ENCODE measurements around the gene TPT1.
"Not testable (repeated sequence)": the region's sequence is repeated elsewhere in the genome, so short reads cannot be mapped to it uniquely, and the experiment has no call there.

The TPT1 gene

DNA sequence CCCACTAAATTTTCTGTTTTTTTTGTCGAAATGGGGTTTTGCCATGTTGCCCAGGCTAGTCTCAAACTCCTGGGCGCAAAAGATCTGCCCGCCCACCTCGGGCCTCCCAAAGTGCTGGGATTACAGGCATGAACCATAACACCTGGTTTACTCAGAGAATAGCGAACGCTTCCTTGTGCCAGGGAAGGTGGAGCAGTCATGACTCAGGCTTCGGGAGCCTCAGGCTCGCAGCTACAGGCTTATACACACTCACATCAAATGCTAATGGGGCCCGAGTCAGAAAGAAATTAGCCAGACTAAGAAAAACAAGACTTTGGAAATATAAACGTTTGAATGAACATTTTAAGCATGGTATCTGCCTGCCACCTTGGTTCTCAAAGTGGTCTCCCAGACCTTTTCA is 11.0 kb upstream of the TPT1 start:
- Histone ChIP-seq H3K23ac (ENCODE audit: low read length in 2 of 2) (no peak overlapping the region), H4K91ac (ENCODE audit: low read length) (no peak overlapping the region), H3K18ac (ENCODE audit: low read depth in 1 of 2, low read length in 2 of 2) (no peak overlapping the region), H3K4me3 (ENCODE audit: insufficient read depth in 1 of 2, low read depth in 1 of 2, low read length in 2 of 2) (no peak overlapping the region), H3K9me3 (ENCODE audit: control insufficient read depth, low read length) (no peaks in the 10 kb centered on the region), H3K79me1 (replicated peaks; ENCODE audit: low read length, poor library complexity, severe bottlenecking) (peaks cover 15% of the 10 kb centered on the region), H3K9ac (ENCODE audit: low read length) (no peak overlapping the region), H2AK5ac (ENCODE audit: low read length, severe bottlenecking) (no peak overlapping the region), H2AFZ (ENCODE audit: low read depth, low read length) (no peak overlapping the region), H3K4me2 (ENCODE audit: low read length, poor library complexity, severe bottlenecking) (no peak overlapping the region), H3K14ac (ENCODE audit: low read length in 2 of 2) (no peak overlapping the region), H3K27ac (ENCODE audit: low read length, poor library complexity, severe bottlenecking) (no peak overlapping the region), H2BK5ac (ENCODE audit: low read depth, low read length, poor library complexity, severe bottlenecking) (no peak overlapping the region), H3K27me3 (ENCODE audit: control insufficient read depth in 1 of 2, insufficient read depth in 1 of 2, low read length in 2 of 2) (no peaks in the 10 kb centered on the region), H2BK15ac (ENCODE audit: low read depth, poor library complexity, severe bottlenecking) (no peak overlapping the region), H4K8ac (ENCODE audit: low read length) (no peak overlapping the region), H2BK120ac (ENCODE audit: low read depth, low read length) (no peak overlapping the region), H3K4ac (ENCODE audit: low read depth in 1 of 2, low read length in 2 of 2) (no peak overlapping the region), H2BK12ac (ENCODE audit: low read length in 2 of 2) (no peak overlapping the region), H3K4me1 (ENCODE audit: control insufficient read depth, insufficient read depth, low read depth, low read length) (no peaks in the 10 kb centered on the region), H3K36me3 (ENCODE audit: control insufficient read depth in 1 of 2, insufficient read depth in 2 of 2, low read depth in 1 of 2, low read length in 2 of 2) (peaks cover 20 to 80% of the 10 kb centered on the region in 2 experiments)
- no peak for DNase-seq
- WGBS = 95% methylated on average over 10 of the region's 10 CpGs

DNA sequence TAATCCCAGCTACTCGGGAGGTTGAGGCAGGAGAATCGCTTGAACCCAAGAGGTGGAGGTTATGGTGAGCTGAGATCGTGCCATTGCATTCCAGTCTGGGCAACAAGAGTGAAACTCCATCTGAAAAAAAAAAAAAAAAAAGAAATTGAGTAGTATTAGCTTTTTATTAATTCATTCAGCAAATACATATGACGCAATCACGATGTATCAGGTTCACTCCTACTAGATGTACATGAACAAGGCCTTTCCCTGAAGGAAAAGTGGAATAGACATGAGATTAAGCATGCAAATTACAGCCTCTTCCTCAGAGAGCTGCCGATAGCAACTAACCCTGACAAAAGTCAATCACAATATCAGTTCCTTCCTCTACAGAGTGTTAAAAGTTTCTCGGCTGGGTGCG is 9.2 kb upstream of the TPT1 start:
- Histone ChIP-seq H2BK15ac (ENCODE audit: low read depth, poor library complexity, severe bottlenecking) (no peak overlapping the region), H3K23ac (ENCODE audit: low read length in 2 of 2) (no peak overlapping the region), H3K18ac (ENCODE audit: low read depth in 1 of 2, low read length in 2 of 2) (no peak overlapping the region), H3K4ac (ENCODE audit: low read depth in 1 of 2, low read length in 2 of 2) (no peak overlapping the region), H3K9ac (ENCODE audit: low read length) (no peak overlapping the region), H3K36me3 (ENCODE audit: control insufficient read depth in 1 of 2, insufficient read depth in 2 of 2, low read depth in 1 of 2, low read length in 2 of 2) (peaks cover 25 to 76% of the 10 kb centered on the region in 2 experiments), H2AFZ (ENCODE audit: low read depth, low read length) (no peak overlapping the region), H4K91ac (ENCODE audit: low read length) (no peak overlapping the region), H3K27ac (ENCODE audit: low read length, poor library complexity, severe bottlenecking) (no peak overlapping the region), H2BK120ac (ENCODE audit: low read depth, low read length) (no peak overlapping the region), H3K9me3 (ENCODE audit: control insufficient read depth, low read length) (no peaks in the 10 kb centered on the region), H2AK5ac (ENCODE audit: low read length, severe bottlenecking) (no peak overlapping the region), H3K27me3 (ENCODE audit: control insufficient read depth in 1 of 2, insufficient read depth in 1 of 2, low read length in 2 of 2) (no peaks in the 10 kb centered on the region), H3K4me3 (ENCODE audit: insufficient read depth in 1 of 2, low read depth in 1 of 2, low read length in 2 of 2) (no peak overlapping the region), H4K8ac (ENCODE audit: low read length) (no peak overlapping the region), H3K79me1 (replicated peaks; ENCODE audit: low read length, poor library complexity, severe bottlenecking) (peaks cover 16% of the 10 kb centered on the region), H3K4me2 (ENCODE audit: low read length, poor library complexity, severe bottlenecking) (no peak overlapping the region), H3K4me1 (ENCODE audit: control insufficient read depth, insufficient read depth, low read depth, low read length) (no peaks in the 10 kb centered on the region), H2BK5ac (ENCODE audit: low read depth, low read length, poor library complexity, severe bottlenecking) (no peak overlapping the region), H2BK12ac (ENCODE audit: low read length in 2 of 2) (no peak overlapping the region), H3K14ac (ENCODE audit: low read length in 2 of 2) (no peak overlapping the region)
- 98% methylated on average over 7 of the region's 8 CpGs for WGBS
- DNase-seq = no peak

DNA sequence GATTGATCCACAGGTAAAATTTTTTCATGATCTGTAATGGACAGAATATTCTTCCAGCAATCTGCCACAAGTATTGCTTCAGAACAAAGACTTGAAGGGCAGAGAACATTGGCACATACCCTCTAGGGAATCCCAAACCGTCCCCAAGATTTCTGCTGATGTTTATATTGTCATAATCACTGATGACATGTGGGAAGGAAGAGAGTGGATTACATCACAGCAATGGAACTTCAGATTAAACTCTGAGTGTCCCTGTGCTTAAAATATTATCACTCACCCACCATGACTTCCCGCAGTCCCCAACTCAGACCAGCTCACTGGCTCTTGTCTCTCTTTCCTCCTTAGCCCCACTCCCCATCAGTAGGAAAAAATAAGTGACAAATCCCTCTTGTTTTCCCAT is 8.5 kb upstream of the TPT1 start:
- Histone ChIP-seq H2AFZ (ENCODE audit: low read depth, low read length) (no peak overlapping the region), H2BK120ac (ENCODE audit: low read depth, low read length) (no peak overlapping the region), H3K9ac (ENCODE audit: low read length) (no peak overlapping the region), H3K14ac (ENCODE audit: low read length in 2 of 2) (no peak overlapping the region), H3K4ac (ENCODE audit: low read depth in 1 of 2, low read length in 2 of 2) (no peak overlapping the region), H3K18ac (ENCODE audit: low read depth in 1 of 2, low read length in 2 of 2) (no peak overlapping the region), H2BK15ac (ENCODE audit: low read depth, poor library complexity, severe bottlenecking) (no peak overlapping the region), H3K4me1 (ENCODE audit: control insufficient read depth, insufficient read depth, low read depth, low read length) (no peaks in the 10 kb centered on the region), H3K27ac (ENCODE audit: low read length, poor library complexity, severe bottlenecking) (peak overlapping the region; percentile 29), H2AK5ac (ENCODE audit: low read length, severe bottlenecking) (no peak overlapping the region), H3K9me3 (ENCODE audit: control insufficient read depth, low read length) (no peaks in the 10 kb centered on the region), H2BK5ac (ENCODE audit: low read depth, low read length, poor library complexity, severe bottlenecking) (no peak overlapping the region), H3K36me3 (ENCODE audit: control insufficient read depth in 1 of 2, insufficient read depth in 2 of 2, low read depth in 1 of 2, low read length in 2 of 2) (peaks cover 25 to 73% of the 10 kb centered on the region in 2 experiments), H3K4me3 (ENCODE audit: insufficient read depth in 1 of 2, low read depth in 1 of 2, low read length in 2 of 2) (no peak overlapping the region), H3K27me3 (ENCODE audit: control insufficient read depth in 1 of 2, insufficient read depth in 1 of 2, low read length in 2 of 2) (no peaks in the 10 kb centered on the region), H3K79me1 (replicated peaks; ENCODE audit: low read length, poor library complexity, severe bottlenecking) (peaks cover 19% of the 10 kb centered on the region), H2BK12ac (ENCODE audit: low read length in 2 of 2) (no peak overlapping the region), H3K4me2 (ENCODE audit: low read length, poor library complexity, severe bottlenecking) (no peak overlapping the region), H4K8ac (ENCODE audit: low read length) (no peak overlapping the region), H4K91ac (ENCODE audit: low read length) (no peak overlapping the region), H3K23ac (ENCODE audit: low read length in 2 of 2) (no peak overlapping the region)
- peak; percentile 75 for DNase-seq
- 84% methylated on average over 1 of the region's 2 CpGs for WGBS

DNA sequence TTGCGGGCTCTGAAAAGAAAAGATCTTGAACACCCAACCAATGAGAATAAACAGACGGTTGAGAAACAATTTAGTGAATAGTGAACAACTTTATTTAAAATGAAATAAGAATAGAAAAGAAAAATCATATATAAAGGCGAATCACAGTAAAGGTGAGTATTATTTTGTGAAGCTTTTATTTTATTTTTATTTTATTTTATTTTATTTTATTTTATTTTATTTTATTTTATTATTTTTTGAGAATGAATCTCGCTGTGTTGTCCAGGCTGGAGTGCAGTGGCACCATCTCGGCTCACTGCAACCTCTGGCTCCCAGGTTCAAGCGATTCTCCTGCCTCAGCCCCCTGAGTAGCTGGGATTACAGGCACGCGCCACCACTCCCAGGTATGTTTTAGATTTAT is 3.1 kb upstream of the TPT1 start:
- not testable (repeated sequence) for H2BK120ac ChIP-seq (ENCODE audit: low read depth, low read length); H2AK5ac ChIP-seq (ENCODE audit: low read length, severe bottlenecking); DNase-seq; H3K9ac ChIP-seq (ENCODE audit: low read length); H3K23ac ChIP-seq (ENCODE audit: low read length in 2 of 2); H3K4me3 ChIP-seq (ENCODE audit: insufficient read depth in 1 of 2, low read depth in 1 of 2, low read length in 2 of 2); H3K14ac ChIP-seq (ENCODE audit: low read length in 2 of 2); H2AFZ ChIP-seq (ENCODE audit: low read depth, low read length); H2BK15ac ChIP-seq (ENCODE audit: low read depth, poor library complexity, severe bottlenecking); H3K18ac ChIP-seq (ENCODE audit: low read depth in 1 of 2, low read length in 2 of 2); H2BK12ac ChIP-seq (ENCODE audit: low read length in 2 of 2); H3K4me1 ChIP-seq (ENCODE audit: control insufficient read depth, insufficient read depth, low read depth, low read length); H3K4me2 ChIP-seq (ENCODE audit: low read length, poor library complexity, severe bottlenecking); H3K27me3 ChIP-seq (ENCODE audit: control insufficient read depth in 1 of 2, insufficient read depth in 1 of 2, low read length in 2 of 2); H3K9me3 ChIP-seq (ENCODE audit: control insufficient read depth, low read length); H4K91ac ChIP-seq (ENCODE audit: low read length); H4K8ac ChIP-seq (ENCODE audit: low read length); H3K4ac ChIP-seq (ENCODE audit: low read depth in 1 of 2, low read length in 2 of 2); H3K27ac ChIP-seq (ENCODE audit: low read length, poor library complexity, severe bottlenecking); H2BK5ac ChIP-seq (ENCODE audit: low read depth, low read length, poor library complexity, severe bottlenecking)
- Histone ChIP-seq H3K79me1 (replicated peaks; ENCODE audit: low read length, poor library complexity, severe bottlenecking) (peaks cover 13% of the 10 kb centered on the region), H3K36me3 (ENCODE audit: control insufficient read depth in 1 of 2, insufficient read depth in 2 of 2, low read depth in 1 of 2, low read length in 2 of 2) (peaks cover 8 to 48% of the 10 kb centered on the region in 2 experiments)
- 97% methylated on average over 3 of the region's 8 CpGs for WGBS
